GM21619 (cell line): ENCODE results near the gene ST8SIA3.
"Not testable (repeated sequence)": the region's sequence is repeated elsewhere in the genome, so short reads cannot be mapped to it uniquely, and the experiment has no call there.

ENCODE experiments used
- ATAC-seq: cut with Tn5 transposase; IDR thresholded peaks from one replicate; pipeline ENCODE4 v1.9.1; 2021; ENCODE audit not compliant: unreplicated experiment

The ST8SIA3 gene

DNA sequence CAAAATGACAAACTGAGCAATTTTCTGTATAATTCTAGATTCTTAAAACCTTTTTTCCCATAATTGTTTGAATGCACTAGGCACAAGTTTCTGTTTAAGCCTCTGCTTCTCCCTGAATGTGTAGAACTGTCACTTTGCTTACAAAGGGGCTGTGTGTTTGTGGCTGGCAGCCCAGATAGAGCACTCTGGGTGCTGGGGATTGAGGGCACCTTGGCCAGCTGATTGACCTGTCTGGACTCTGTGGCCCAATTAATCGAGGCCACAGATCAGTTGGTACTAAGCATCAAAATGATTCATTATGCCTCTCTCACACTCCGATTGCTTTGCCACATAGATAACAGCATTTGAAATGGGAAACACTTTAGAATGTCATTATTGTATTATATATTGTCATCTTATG lies 12.1 kb downstream of the ST8SIA3 start:
- no peak for ATAC-seq

DNA sequence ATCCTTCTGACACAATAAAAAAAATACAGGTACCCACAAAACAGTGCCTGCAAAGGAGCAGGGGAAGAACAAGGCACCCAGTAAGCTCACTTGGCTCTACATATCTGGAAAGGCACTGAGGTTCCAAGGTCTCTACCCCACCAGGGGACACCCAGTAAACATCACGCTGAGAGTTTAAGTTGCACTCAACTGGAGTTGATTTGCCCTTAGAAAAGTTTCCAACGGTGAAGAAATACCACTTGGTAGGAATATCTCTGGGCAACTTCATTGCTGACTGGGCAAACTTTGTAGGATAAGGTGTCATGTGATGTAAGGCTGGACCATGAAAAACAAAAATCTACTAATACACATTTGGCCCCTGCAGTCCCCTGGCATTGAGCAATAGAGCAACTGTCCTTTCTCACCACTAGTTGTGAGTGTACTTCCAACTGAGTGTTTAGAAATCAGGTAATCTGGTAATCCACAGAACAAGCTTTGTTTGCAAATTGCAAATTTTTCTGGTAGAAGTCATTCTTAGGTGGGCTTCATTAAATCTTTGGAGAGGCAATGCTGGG lies 14.2 kb downstream of the ST8SIA3 start:
- ATAC-seq, result no peak

DNA sequence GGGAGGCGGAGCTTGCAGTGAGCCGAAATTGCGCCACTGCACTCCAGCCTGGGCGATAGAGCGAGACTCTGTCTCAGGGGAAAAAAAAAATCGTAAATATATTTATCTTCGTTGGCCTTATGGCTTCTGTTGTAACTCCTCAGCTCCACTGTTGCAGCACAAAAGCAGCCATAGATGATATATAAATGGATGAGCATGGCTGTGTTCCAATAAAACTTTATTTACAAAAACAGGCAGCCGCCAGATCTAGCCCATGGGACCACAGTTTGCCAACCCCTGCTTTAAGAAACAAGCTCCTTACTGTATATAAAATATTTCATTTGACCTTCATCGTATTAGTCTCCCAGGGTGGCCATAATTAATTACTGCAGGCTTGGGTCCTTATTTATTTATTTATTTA lies 20.1 kb downstream of the ST8SIA3 start:
- no peak for ATAC-seq

DNA sequence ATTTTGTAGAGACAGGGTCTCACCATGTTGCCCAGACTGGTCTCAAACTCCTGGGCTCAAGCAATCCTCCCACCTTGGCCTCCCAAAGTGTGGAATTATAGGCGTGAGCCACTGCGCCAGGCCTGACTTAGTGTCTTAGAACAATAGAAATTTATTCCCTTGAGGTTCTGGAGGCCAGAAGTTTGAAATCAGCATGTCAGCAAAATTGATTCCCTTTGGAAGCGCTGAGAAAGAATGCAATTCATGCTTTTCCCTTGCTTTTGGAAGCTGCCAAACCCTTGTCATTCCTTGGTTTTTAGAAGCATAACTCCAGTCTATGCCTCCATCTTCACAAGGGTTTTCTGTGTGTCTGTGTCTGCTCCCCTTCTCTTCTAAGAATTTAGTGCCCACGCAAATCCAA lies 20.7 kb downstream of the ST8SIA3 start:
- no peak for ATAC-seq

DNA sequence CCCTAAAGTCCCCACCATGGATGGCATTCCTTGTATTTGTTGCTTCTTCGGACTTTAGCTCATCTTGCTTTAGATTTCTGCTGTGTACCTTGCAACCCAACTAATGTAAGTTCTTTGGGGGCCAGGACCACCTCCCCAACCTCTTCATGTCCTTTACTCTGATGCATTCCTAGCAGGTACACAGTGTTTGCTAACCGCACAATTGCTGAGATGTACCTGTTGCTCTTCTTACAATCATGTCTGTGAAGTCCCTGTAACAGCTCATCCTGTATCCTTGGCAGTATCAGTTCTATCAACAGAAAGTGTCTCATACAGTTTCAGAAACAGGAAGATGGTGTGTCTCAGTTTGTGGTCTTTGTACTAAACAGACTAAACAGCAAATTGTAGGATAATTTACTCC lies 24.1 kb downstream of the ST8SIA3 start:
- ATAC-seq, result no peak

DNA sequence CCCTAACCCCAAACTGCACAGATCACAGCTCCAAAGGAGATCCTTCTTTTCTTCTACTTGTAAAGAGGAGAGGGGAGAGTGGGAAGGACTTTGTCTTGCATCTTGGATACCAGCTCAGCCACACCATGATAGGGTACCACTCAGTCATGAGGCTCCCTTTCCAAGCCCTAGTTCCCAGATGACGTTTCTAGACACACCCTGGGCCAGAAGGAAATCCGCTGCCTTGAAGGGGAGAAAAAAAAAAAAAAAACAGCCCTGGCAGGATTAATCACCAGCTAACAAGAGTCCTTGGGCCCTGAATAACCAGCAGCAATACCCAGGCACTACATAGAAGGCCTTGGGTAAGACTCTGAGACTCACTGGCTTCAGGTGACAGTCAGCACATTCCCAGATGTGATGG lies 36.9 kb downstream of the ST8SIA3 start:
- ATAC-seq, result no peak

DNA sequence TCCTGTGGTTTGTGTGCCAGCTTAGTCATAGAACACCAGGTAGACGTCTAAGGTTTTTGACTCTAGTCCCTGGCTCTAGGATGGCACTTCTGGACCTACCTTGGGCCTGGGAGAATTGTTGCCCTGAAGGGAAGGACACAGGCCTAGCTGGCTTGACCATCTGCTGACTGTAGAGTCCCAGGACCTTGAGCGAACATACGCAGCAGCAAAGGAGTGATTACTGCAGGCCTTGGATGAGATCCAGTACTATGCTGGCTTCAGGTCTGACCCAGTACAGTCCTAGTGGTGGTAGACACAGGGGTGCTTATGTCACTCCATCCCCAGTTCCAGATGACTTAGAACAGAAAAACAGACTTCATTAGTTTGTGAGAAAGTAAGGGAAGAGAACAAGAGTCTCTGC lies 37.7 kb downstream of the ST8SIA3 start:
- no peak for ATAC-seq

DNA sequence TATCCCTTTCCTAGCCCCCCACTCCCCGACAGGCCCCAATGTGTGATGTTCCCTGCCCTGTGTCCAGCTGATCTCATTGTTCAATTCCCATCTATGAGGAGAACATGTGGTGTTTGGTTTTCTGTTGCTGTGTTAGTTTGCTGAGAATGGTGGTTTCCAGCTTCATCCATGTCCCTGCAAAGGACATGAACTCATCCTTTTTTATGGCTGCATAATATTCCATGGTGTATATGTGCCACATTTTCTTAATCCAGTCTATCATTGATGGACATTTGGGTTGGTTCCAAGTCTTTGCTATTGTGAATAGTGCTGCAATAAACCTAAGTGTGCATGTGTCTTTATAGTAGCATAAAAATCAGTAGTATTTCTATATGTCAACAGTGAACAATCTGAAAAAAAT lies 42.4 kb downstream of the ST8SIA3 start:
- not testable (repeated sequence) for ATAC-seq

DNA sequence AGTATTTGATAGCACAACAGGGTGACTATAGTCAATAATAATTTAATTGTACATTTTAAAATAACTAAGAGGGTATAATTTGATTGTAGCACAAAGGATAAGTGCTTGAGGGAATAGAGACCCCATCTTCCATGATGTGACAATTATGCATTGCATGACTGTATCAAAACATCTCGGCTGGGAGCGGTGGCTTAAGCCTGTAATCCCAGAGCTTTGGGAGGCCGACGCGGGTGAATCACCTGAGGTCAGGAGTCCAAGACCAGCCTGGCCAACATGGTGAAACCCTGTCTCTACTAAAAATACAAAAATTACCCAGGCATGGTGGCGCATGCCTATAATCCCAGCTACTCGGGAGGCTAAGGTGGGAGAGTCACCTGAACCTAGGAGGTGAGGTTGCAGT lies 44.5 kb downstream of the ST8SIA3 start:
- not testable (repeated sequence) for ATAC-seq

DNA sequence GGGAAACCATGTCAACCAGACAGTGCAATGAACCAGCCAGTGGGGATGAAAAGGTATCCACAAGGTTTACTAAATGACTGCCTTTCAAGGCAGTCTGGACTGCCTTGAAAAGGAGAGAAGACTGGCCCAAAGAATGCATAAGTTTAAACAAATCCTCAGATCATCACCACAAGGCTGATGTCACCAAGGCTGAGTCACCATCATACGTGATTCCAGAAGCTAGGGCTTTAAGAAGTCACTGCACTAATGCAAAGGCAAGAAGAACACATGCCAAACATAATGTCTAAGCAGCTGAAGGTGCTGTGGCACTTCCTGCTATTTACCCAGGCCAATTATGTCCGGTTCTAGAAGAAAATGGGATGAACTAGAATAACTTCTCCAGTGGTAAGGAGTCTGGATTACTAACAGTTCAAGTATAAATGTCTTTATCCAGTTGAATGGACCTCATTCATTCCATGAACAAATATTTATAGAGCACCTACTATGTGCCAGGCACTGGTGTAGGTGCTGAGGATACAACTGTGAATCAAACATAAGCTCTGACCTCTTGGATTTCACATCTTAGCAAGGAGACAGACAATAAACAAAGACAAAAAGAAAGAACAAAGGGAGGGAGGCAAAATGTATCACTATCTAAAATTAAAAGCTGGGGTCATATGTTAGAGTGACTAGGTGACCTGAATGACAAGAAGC lies 45.2 kb downstream of the ST8SIA3 start:
- no peak for ATAC-seq

DNA sequence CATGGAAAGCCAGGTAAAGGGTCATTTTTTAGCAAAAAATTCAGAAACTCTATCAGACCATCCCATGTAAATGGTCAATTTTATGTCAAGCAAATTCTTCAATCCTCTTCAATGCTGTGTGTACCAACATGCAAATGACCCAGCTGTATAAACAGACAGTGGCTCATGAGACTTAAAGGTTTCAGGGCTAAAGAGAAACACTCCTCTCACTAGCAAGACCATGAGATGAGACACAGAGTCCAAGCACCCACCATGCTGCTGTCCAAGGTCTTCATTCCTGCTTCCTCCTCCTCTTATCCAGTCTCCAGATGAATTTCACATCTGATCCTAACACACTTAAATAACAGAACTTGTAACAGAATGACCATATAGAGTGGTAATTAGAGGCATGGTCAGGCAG lies 52.0 kb downstream of the ST8SIA3 start:
- ATAC-seq, result no peak

DNA sequence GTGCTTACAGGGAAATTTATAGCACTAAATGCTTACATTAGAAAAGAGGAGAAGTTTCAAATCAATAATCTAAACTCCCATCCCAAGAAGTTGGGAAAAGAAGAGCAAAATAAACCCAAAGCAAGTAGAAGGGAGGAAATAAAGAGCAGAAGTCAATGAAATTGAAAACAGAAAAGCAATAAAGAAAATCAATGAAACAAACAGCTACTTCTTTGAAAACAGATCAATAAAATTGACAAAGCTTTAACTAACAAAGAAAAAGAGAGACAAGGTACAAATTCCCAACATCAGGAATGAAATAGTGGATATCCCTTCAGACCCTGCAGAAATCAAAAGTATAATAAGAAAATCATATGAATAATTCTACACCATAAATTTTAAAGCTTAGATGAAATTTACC lies 57.3 kb downstream of the ST8SIA3 start:
- no peak for ATAC-seq

DNA sequence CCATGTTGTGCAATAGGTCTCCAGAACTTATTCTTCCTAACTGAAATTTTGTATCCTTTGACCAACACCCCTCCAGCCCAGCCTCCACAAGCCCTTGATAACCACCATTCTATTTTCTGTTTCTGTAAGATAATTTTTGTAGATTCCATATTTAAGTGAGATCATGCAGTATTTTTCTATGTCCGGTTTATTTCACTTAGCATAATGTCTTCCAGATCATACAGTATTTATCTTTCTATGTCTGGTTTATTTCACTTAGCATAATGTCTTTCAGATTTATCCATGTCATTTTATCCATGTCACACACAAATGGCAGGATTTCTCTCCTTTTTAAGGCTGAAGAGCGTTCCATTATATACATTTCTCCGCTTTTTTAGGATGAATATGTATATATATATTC lies 58.4 kb downstream of the ST8SIA3 start:
- no peak for ATAC-seq

DNA sequence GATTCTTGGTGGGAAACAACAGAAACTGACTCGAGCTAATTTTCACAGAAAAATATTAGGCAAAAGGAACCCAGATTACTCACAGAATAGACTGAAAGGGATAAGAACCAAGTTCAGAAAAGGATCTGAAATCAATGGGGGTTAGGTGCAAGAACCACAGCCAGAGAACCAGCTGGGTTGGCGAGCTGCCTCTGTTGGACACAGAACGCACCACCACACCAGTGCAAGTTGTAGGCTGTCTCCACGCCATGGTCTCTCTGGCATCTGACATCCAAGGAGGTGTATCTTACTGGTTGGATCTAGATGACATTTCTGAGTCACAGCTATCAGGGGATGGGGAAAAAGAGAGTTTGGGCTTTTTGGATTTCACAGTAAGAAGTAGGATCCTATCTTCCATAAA lies 64.2 kb downstream of the ST8SIA3 start:
- ATAC-seq, result no peak
